DND-41 (cell line): ENCODE data around the gene PTH2.

ENCODE experiments used
- ATAC-seq: fragments of 200-7000 bp; cut with Tn5 transposase; 3 replicates; pipeline ENCODE4 v1.9.1; 2021; ENCODE audit warnings: low read depth; ENCODE audit not compliant: insufficient read depth
- DNase-seq: peaks from one replicate; pipeline ENCODE4 v3.0.0-alpha.2; 2020
- H2AFZ ChIP-seq: 2 replicates; pipeline ENCODE4 v1.6.0; 2012; ENCODE audit warnings: low read depth, low read length
- H3K27ac ChIP-seq: 2 replicates; pipeline ENCODE4 v1.5.1; 2012; ENCODE audit warnings: low read length, inconsistent platforms
- H3K27me3 ChIP-seq: fragments of 200-600 bp; sonication (generic); 2 replicates; pipeline ENCODE4 v1.6.0; 2012; ENCODE audit warnings: low read length, mild to moderate bottlenecking, inconsistent platforms; ENCODE audit not compliant: insufficient read depth, poor library complexity
- H3K36me3 ChIP-seq: 2 replicates; pipeline ENCODE4 v1.5.1; 2012; ENCODE audit warnings: low read length, inconsistent platforms; ENCODE audit not compliant: insufficient read depth
- H3K4me1 ChIP-seq: 2 replicates; pipeline ENCODE4 v1.5.1; 2012; ENCODE audit warnings: mild to moderate bottlenecking, low read length; ENCODE audit not compliant: insufficient read depth
- H3K4me2 ChIP-seq: 2 replicates; pipeline ENCODE4 v1.6.0; 2012; ENCODE audit warnings: mild to moderate bottlenecking, moderate library complexity, low read length, inconsistent platforms; ENCODE audit not compliant: insufficient read depth
- H3K4me3 ChIP-seq, 2 experiments: fragments of 200-600 bp in 1 of 2; shearing (Covaris generic) in 1 of 2; 2 replicates each; pipeline ENCODE4 v1.5.1; 2012 to 2016; ENCODE audit warnings: inconsistent platforms in 2 of 2, low read length in 2 of 2, mild to moderate bottlenecking in 2 of 2, low read depth in 1 of 2, moderate library complexity in 1 of 2
- H3K79me2 ChIP-seq: 2 replicates; pipeline ENCODE4 v1.6.0; 2012; ENCODE audit warnings: low read length, inconsistent platforms; ENCODE audit not compliant: insufficient read depth
- H3K9ac ChIP-seq: 2 replicates; pipeline ENCODE4 v1.6.0; 2012; ENCODE audit warnings: low read depth, mild to moderate bottlenecking, inconsistent platforms, low read length, moderate library complexity
- H3K9me3 ChIP-seq: 2 replicates; pipeline ENCODE4 v1.5.1; 2012; ENCODE audit warnings: low read length, moderate library complexity, mild to moderate bottlenecking, inconsistent platforms; ENCODE audit not compliant: insufficient read depth, severe bottlenecking
- H4K20me1 ChIP-seq: 2 replicates; pipeline ENCODE4 v1.6.0; 2012; ENCODE audit warnings: low read length; ENCODE audit not compliant: insufficient read depth
- CTCF ChIP-seq: IDR thresholded peaks from 2 replicates; pipeline ENCODE4 v1.5.1; 2012; ENCODE audit warnings: borderline replicate concordance, low read length, moderate library complexity, mild to moderate bottlenecking; ENCODE audit not compliant: poor library complexity, severe bottlenecking; ENCODE audit errors: extremely low read depth
- EZH2 ChIP-seq: IDR thresholded peaks from 3 replicates; pipeline ENCODE4 v1.6.1; 2012; ENCODE audit warnings: borderline replicate concordance, low read depth, mild to moderate bottlenecking, moderate library complexity, low read length, inconsistent platforms; ENCODE audit not compliant: severe bottlenecking

Gene PTH2

GRCh38 chr19:49421039-49421877 lies 2.0 kb downstream of the PTH2 start:
- peaks cover 10% of the 10 kb centered on the region for H3K27me3 ChIP-seq
- H4K20me1 ChIP-seq: no peaks in the 10 kb centered on the region
- no peak for ATAC-seq

GRCh38 chr19:49420227-49420626 lies 3.0 kb downstream of the PTH2 start:
- Histone ChIP-seq H3K27ac (no peak overlapping the region), H4K20me1 (no peaks in the 10 kb centered on the region), H3K9me3 (no peaks in the 10 kb centered on the region), H3K4me1 (peaks cover 7% of the 10 kb centered on the region; the same call in 1 of the 2 replicates), H2AFZ (no peak overlapping the region), H3K79me2 (no peaks in the 10 kb centered on the region), H3K4me2 (no peak overlapping the region), H3K4me3 (no peak overlapping the region), H3K9ac (no peak overlapping the region), H3K36me3 (no peaks in the 10 kb centered on the region), H3K27me3 (peaks cover 10% of the 10 kb centered on the region)
- DNase-seq: no peak
- TF ChIP-seq EZH2: no peak
- TF ChIP-seq CTCF: no peak
- no peak for ATAC-seq

More at GRCh38 chr19:49421039-49421877, 2.0 kb downstream of the PTH2 start:
- Histone ChIP-seq H2AFZ (no peak overlapping the region), H3K79me2 (no peaks in the 10 kb centered on the region), H3K4me3 (no peak overlapping the region), H3K4me1 (peaks cover 7% of the 10 kb centered on the region; the same call in 1 of the 2 replicates), H3K36me3 (no peaks in the 10 kb centered on the region), H3K9me3 (no peaks in the 10 kb centered on the region), H3K4me2 (no peak overlapping the region), H3K27ac (no peak overlapping the region), H3K9ac (no peak overlapping the region)
- TF ChIP-seq EZH2: no peak
- TF ChIP-seq CTCF: no peak
- no peak for DNase-seq

GRCh38 chr19:49419173-49419572 lies 4.1 kb downstream of the PTH2 start:
- DNase-seq: no peak
- Histone ChIP-seq H3K4me3 (no peak overlapping the region), H3K4me1 (peaks cover 7% of the 10 kb centered on the region; the same call in 1 of the 2 replicates), H3K4me2 (no peak overlapping the region), H2AFZ (no peak overlapping the region), H3K9ac (no peak overlapping the region), H4K20me1 (no peaks in the 10 kb centered on the region), H3K27ac (no peak overlapping the region), H3K27me3 (peaks cover 10% of the 10 kb centered on the region), H3K36me3 (no peaks in the 10 kb centered on the region), H3K79me2 (no peaks in the 10 kb centered on the region), H3K9me3 (no peaks in the 10 kb centered on the region)
- no peak for ATAC-seq
- TF ChIP-seq CTCF: no peak
